OCI-LY7 (cell line): ENCODE data around the gene B4GALT6. TPM values are rescaled to one million over a fixed set of nuclear protein-coding genes. Genes with fewer than 3 reads are reported as not detected.

Experiments
- BruUV-seq: library from RNA; stranded (reverse); fragments of 400-500 nt; replicated peaks from 2 replicates; lab custom pipeline; 2021; lab: Mats Ljungman, UMichigan
- CTCF ChIA-PET: fragments of 300-600 bp; sonication (Branson Sonifier 250); formaldehyde crosslinking; loops from one replicate; lab custom pipeline; 2022; ENCODE audit warnings: antibody characterized with exemption; ENCODE audit not compliant: unreplicated experiment; lab: Charles Lee
- POLR2A ChIA-PET: fragments of 300-600 bp; sonication (Branson Sonifier 250); formaldehyde crosslinking; loops from one replicate; lab custom pipeline; 2022; ENCODE audit warnings: antibody characterized with exemption; lab: Charles Lee
- DNase-seq: peaks from one replicate; pipeline ENCODE4 v3.0.0-alpha.2; 2015; ENCODE audit warnings: low spot score
- H2AFZ ChIP-seq: fragments of 200-600 bp; sonication (generic), shearing (Covaris generic); 2 replicates; pipeline ENCODE4 v1.6.1; 2014; ENCODE audit warnings: mild to moderate bottlenecking, antibody characterized with exemption, low read length, moderate library complexity
- H3K27ac ChIP-seq: fragments of 200-600 bp; sonication (generic); 2 replicates; pipeline ENCODE4 v1.5.1; 2014; ENCODE audit warnings: mixed run types, low read depth, mild to moderate bottlenecking, moderate library complexity, low read length, inconsistent platforms; ENCODE audit not compliant: poor library complexity, severe bottlenecking
- H3K36me3 ChIP-seq: fragments of 200-600 bp; sonication (generic); 2 replicates; pipeline ENCODE4 v1.6.1; 2014; ENCODE audit warnings: mild to moderate bottlenecking, antibody characterized with exemption, low read length, moderate library complexity, mixed read lengths; ENCODE audit not compliant: insufficient read depth
- H3K4me1 ChIP-seq: fragments of 200-600 bp; sonication (generic); 2 replicates; pipeline ENCODE4 v1.5.1; 2014; ENCODE audit warnings: mild to moderate bottlenecking, low read length; ENCODE audit not compliant: insufficient read depth, poor library complexity, severe bottlenecking
- H3K4me2 ChIP-seq: fragments of 200-600 bp; sonication (generic); 2 replicates; pipeline ENCODE4 v1.6.1; 2014; ENCODE audit warnings: mild to moderate bottlenecking, low read length
- H3K4me3 ChIP-seq: fragments of 200-600 bp; sonication (generic); 2 replicates; pipeline ENCODE4 v1.5.1; 2014; ENCODE audit warnings: mild to moderate bottlenecking, low read depth, low read length; ENCODE audit not compliant: poor library complexity, severe bottlenecking
- H3K79me2 ChIP-seq: fragments of 200-600 bp; sonication (generic); 2 replicates; pipeline ENCODE4 v1.6.1; 2016; ENCODE audit warnings: low read depth, mild to moderate bottlenecking, low read length, moderate library complexity, mixed read lengths; ENCODE audit not compliant: insufficient read depth
- H3K9me2 ChIP-seq: fragments of 200-600 bp; sonication (generic); 2 replicates; pipeline ENCODE4 v1.6.1; 2016; ENCODE audit warnings: mild to moderate bottlenecking, low read length, mixed read lengths; ENCODE audit not compliant: insufficient read depth
- H3K9me3 ChIP-seq: fragments of 200-600 bp; sonication (generic); 2 replicates; pipeline ENCODE4 v1.6.1; 2014; ENCODE audit warnings: mild to moderate bottlenecking, mixed run types, low read length, mixed read lengths
- H4K20me1 ChIP-seq: fragments of 200-600 bp; sonication (generic); 2 replicates; pipeline ENCODE4 v1.6.1; 2014; ENCODE audit warnings: mild to moderate bottlenecking, antibody characterized with exemption, low read length, moderate library complexity, mixed read lengths; ENCODE audit not compliant: insufficient read depth
- EZH2phosphoT487 ChIP-seq: fragments of 200-600 bp; sonication (generic); IDR thresholded peaks from 2 replicates; pipeline ENCODE4 v1.6.1; 2018; ENCODE audit warnings: low read depth, borderline replicate concordance, mild to moderate bottlenecking, mixed run types, antibody characterized with exemption, low read length, moderate library complexity, mixed read lengths
- intact Hi-C: fragments of 100-400 bp; cut with micrococcal nuclease; formaldehyde crosslinking; loops from one replicate; pipeline ENCODE4 v1.10.0; 2022; ENCODE audit not compliant: unreplicated experiment
- total RNA-seq, 2 experiments: library from RNA; depleted of rRNA in 1 of 2; stranded (reverse); fragments of >200 nt in 1 of 2; shearing (Covaris generic) in 1 of 2; gene quantifications; 2 replicates each; pipeline ENCODE4 v1.2.3, GENCODE V29; 2014 to 2022
- TF ChIP-seq, protein P1 (sequence below): fragments of 200-600 bp; sonication (generic); conservative IDR thresholded peaks from 2 replicates; pipeline ENCODE4 v1.5.1; 2014; ENCODE audit warnings: mild to moderate bottlenecking, antibody characterized with exemption, low read length, moderate library complexity, mixed read lengths

The B4GALT6 gene
- total RNA-seq, 2 experiments from 2014 or later: 5.5 to 22.8 TPM

GRCh38 chr18:31590570-31590969, 93.8 kb downstream of the B4GALT6 start:
- Histone ChIP-seq H3K79me2 (no peaks in the 10 kb centered on the region), H2AFZ (no peak overlapping the region), H3K4me2 (no peak overlapping the region), H3K36me3 (no peaks in the 10 kb centered on the region), H3K9me3 (no peaks in the 10 kb centered on the region), H3K27ac (no peak overlapping the region), H4K20me1 (no peaks in the 10 kb centered on the region), H3K9me2 (no peaks in the 10 kb centered on the region), H3K4me1 (no peaks in the 10 kb centered on the region), H3K4me3 (no peak overlapping the region)
- no peak for DNase-seq
- intact Hi-C loops: no loop called here
- POLR2A ChIA-PET: no interaction called here
- CTCF ChIA-PET: no interaction called here
- no peak for TF ChIP-seq EZH2phosphoT487
- TF ChIP-seq, protein P1, sequence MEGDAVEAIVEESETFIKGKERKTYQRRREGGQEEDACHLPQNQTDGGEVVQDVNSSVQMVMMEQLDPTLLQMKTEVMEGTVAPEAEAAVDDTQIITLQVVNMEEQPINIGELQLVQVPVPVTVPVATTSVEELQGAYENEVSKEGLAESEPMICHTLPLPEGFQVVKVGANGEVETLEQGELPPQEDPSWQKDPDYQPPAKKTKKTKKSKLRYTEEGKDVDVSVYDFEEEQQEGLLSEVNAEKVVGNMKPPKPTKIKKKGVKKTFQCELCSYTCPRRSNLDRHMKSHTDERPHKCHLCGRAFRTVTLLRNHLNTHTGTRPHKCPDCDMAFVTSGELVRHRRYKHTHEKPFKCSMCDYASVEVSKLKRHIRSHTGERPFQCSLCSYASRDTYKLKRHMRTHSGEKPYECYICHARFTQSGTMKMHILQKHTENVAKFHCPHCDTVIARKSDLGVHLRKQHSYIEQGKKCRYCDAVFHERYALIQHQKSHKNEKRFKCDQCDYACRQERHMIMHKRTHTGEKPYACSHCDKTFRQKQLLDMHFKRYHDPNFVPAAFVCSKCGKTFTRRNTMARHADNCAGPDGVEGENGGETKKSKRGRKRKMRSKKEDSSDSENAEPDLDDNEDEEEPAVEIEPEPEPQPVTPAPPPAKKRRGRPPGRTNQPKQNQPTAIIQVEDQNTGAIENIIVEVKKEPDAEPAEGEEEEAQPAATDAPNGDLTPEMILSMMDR: no peak
- no TSS peak for BruUV-seq

GRCh38 chr18:31587529-31587928, 96.9 kb downstream of the B4GALT6 start:
- no peaks in the 10 kb centered on the region for H3K36me3 ChIP-seq
- TF ChIP-seq EZH2phosphoT487: no peak
- TF ChIP-seq, protein P1: no peak
- H3K4me2 ChIP-seq: no peak overlapping the region
- intact Hi-C loops: loop anchor here (5.0 kb wide), 1 partner anchor 50 kb away; no protein-coding TSS in a partner anchor
- no peak overlapping the region for H2AFZ ChIP-seq
- H3K9me2 ChIP-seq: no peaks in the 10 kb centered on the region
- H3K4me1 ChIP-seq: peaks cover 10% of the 10 kb centered on the region
- no TSS peak for BruUV-seq
- no peaks in the 10 kb centered on the region for H4K20me1 ChIP-seq
- DNase-seq: no peak
- no peak overlapping the region for H3K27ac ChIP-seq
- ChIA-PET POLR2A (no interaction called here), CTCF (no interaction called here)
- no peak overlapping the region for H3K4me3 ChIP-seq
- no peaks in the 10 kb centered on the region for H3K9me3 ChIP-seq
- no peaks in the 10 kb centered on the region for H3K79me2 ChIP-seq

DNA sequence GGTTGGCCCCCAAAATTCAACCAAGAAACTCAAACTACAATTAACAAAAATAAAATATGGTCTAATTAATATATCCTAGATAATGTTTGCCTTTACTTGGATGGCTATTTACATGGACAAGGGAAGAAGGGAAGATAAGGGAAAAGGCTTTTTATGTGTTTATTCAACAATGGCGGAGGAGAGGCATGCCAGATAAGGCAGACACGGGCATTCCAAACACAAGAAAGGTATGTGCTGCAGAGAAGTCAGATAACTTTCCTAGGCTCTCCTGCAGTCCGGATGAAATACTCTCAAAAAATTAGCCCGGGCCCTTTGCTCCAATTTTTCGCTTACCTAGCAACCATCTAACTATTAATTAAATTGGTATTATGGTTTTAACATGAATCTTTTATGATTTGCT, 97.8 kb downstream of the B4GALT6 start:
- no peaks in the 10 kb centered on the region for H3K9me3 ChIP-seq
- H3K4me1 ChIP-seq: peaks cover 17% of the 10 kb centered on the region
- H4K20me1 ChIP-seq: no peaks in the 10 kb centered on the region
- no peak overlapping the region for H2AFZ ChIP-seq
- H3K9me2 ChIP-seq: no peaks in the 10 kb centered on the region
- BruUV-seq: no TSS peak
- H3K4me2 ChIP-seq: no peak overlapping the region
- POLR2A ChIA-PET: interaction anchor here (0.6 to 0.7 kb wide), 2 partner anchors 18 to 34 kb away, joined by 3 read pairs; no protein-coding TSS in a partner anchor
- H3K79me2 ChIP-seq: no peaks in the 10 kb centered on the region
- TF ChIP-seq EZH2phosphoT487: no peak
- TF ChIP-seq, protein P1: no peak
- intact Hi-C loops: loop anchor here (5.0 kb wide), 1 partner anchor 51 kb away; no protein-coding TSS in a partner anchor
- no peak for DNase-seq
- no peak overlapping the region for H3K27ac ChIP-seq
- H3K4me3 ChIP-seq: no peak overlapping the region
- H3K36me3 ChIP-seq: no peaks in the 10 kb centered on the region
- CTCF ChIA-PET: no interaction called here
